Endothelial cell of umbilical vein (primary cell): ENCODE data around the gene CDC7.
"Not testable (repeated sequence)": the region's sequence is repeated elsewhere in the genome, so short reads cannot be mapped to it uniquely, and the experiment has no call there.

Experiments
- EZH2 ChIP-seq: IDR thresholded peaks from 2 replicates; pipeline ENCODE4 v1.6.1; 2012; ENCODE audit warnings: borderline replicate concordance, low read depth, mild to moderate bottlenecking, moderate library complexity, low read length, inconsistent platforms; ENCODE audit not compliant: severe bottlenecking
- FOS ChIP-seq: IDR thresholded peaks from 2 replicates; pipeline ENCODE4 v1.6.1; 2011; ENCODE audit warnings: mild to moderate bottlenecking, low read length, moderate library complexity, borderline replicate concordance; ENCODE audit not compliant: insufficient read depth
- GATA2 ChIP-seq: IDR thresholded peaks from 2 replicates; pipeline ENCODE4 v1.7.0; 2011; ENCODE audit warnings: low read depth, mild to moderate bottlenecking, moderate library complexity, mixed read lengths, low read length; ENCODE audit not compliant: insufficient read length, insufficient read depth
- JUN ChIP-seq: IDR thresholded peaks from 2 replicates; pipeline ENCODE4 v1.6.1; 2011; ENCODE audit warnings: borderline replicate concordance, low read depth; ENCODE audit not compliant: insufficient read length, insufficient read depth
- MYC ChIP-seq: IDR thresholded peaks from one replicate; pipeline ENCODE4 v1.6.1; 2011; ENCODE audit warnings: mild to moderate bottlenecking, low read depth, low read length
- POLR2A ChIP-seq: IDR thresholded peaks from 2 replicates; pipeline ENCODE4 v1.6.1; 2012; ENCODE audit warnings: low read depth, mild to moderate bottlenecking, control low read depth, low read length
- POLR2AphosphoS5 ChIP-seq: IDR thresholded peaks from 2 replicates; pipeline ENCODE4 v1.6.1; 2012; ENCODE audit warnings: low read depth, mild to moderate bottlenecking, control low read depth, low read length, moderate library complexity; ENCODE audit not compliant: insufficient read depth
- TF ChIP-seq, protein P1 (sequence below), 2 donors: IDR thresholded peaks; 1 replicate in 1 of 2; 2 replicates in 1 of 2; pipeline ENCODE4 v1.5.1; 2011; ENCODE audit warnings: low read length in 2 of 2, mild to moderate bottlenecking in 2 of 2, moderate library complexity in 2 of 2, control low read depth in 1 of 2, inconsistent platforms in 1 of 2, low read depth in 1 of 2; ENCODE audit not compliant: insufficient read depth in 1 of 2; ENCODE audit errors: extremely low read depth in 1 of 2
- TF ChIP-seq, protein P2 (sequence below): IDR thresholded peaks from 2 replicates; pipeline ENCODE4 v1.6.1; 2011; ENCODE audit not compliant: insufficient read depth, insufficient read length

DNA sequence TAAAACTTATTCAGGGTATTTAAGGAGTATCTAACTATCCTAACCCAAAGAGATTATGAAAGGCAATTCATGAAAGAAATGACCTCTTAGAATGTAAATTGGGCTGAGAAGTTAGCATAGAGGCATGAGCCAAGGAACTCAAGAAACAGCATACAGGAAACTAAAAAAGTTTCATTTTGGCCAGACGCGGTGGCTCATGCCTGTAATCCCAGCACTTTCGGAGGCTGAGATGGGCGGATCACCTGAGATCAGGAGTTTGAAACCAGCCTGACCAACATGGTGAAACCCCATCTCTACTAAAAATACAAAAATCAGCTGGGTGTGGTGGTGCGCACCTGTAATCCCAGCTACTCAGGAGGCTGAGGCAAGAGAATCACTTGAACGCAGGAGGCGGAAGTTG lies 16.0 kb downstream of the CDC7 start:
- TF ChIP-seq, protein P1, sequence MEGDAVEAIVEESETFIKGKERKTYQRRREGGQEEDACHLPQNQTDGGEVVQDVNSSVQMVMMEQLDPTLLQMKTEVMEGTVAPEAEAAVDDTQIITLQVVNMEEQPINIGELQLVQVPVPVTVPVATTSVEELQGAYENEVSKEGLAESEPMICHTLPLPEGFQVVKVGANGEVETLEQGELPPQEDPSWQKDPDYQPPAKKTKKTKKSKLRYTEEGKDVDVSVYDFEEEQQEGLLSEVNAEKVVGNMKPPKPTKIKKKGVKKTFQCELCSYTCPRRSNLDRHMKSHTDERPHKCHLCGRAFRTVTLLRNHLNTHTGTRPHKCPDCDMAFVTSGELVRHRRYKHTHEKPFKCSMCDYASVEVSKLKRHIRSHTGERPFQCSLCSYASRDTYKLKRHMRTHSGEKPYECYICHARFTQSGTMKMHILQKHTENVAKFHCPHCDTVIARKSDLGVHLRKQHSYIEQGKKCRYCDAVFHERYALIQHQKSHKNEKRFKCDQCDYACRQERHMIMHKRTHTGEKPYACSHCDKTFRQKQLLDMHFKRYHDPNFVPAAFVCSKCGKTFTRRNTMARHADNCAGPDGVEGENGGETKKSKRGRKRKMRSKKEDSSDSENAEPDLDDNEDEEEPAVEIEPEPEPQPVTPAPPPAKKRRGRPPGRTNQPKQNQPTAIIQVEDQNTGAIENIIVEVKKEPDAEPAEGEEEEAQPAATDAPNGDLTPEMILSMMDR (IDR thresholded peaks at IDR 0.05; ENCODE audit: extremely low read depth in 1 of 2, insufficient read depth in 1 of 2, low read depth in 1 of 2, low read length in 2 of 2) = not testable (repeated sequence)
- TF ChIP-seq FOS, EZH2, POLR2A, POLR2AphosphoS5, JUN, GATA2, MYC: not testable (repeated sequence)
- TF ChIP-seq, protein P2, sequence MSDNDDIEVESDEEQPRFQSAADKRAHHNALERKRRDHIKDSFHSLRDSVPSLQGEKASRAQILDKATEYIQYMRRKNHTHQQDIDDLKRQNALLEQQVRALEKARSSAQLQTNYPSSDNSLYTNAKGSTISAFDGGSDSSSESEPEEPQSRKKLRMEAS = not testable (repeated sequence)
